IPS-20b (cell line): ENCODE measurements around the gene RIPPLY2.

Experiments used
- H3K27ac ChIP-seq: one replicate; pipeline ENCODE4 v1.5.1; 2013; ENCODE audit warnings: low read length
- H3K27me3 ChIP-seq: 2 replicates; pipeline ENCODE4 v1.6.1; 2013; ENCODE audit warnings: mild to moderate bottlenecking, low read length, inconsistent platforms; ENCODE audit not compliant: insufficient read depth
- H3K36me3 ChIP-seq: 2 replicates; pipeline ENCODE4 v1.6.1; 2013; ENCODE audit warnings: low read depth, mild to moderate bottlenecking, inconsistent platforms, low read length, moderate library complexity; ENCODE audit not compliant: insufficient read depth
- H3K4me1 ChIP-seq: 2 replicates; pipeline ENCODE4 v1.6.1; 2013; ENCODE audit warnings: mild to moderate bottlenecking, control low read depth, inconsistent platforms, low read length, moderate library complexity; ENCODE audit not compliant: insufficient read depth
- H3K4me3 ChIP-seq: 2 replicates; pipeline ENCODE4 v1.5.1; 2013; ENCODE audit warnings: mild to moderate bottlenecking, low read length, inconsistent platforms
- H3K9ac ChIP-seq: 2 replicates; pipeline ENCODE4 v1.6.1; 2013; ENCODE audit warnings: low read depth, mild to moderate bottlenecking, inconsistent platforms, low read length, moderate library complexity
- H3K9me3 ChIP-seq: 2 replicates; pipeline ENCODE4 v1.6.1; 2013; ENCODE audit warnings: mild to moderate bottlenecking, low read depth, low read length, inconsistent platforms; ENCODE audit not compliant: insufficient read depth

Gene RIPPLY2

DNA sequence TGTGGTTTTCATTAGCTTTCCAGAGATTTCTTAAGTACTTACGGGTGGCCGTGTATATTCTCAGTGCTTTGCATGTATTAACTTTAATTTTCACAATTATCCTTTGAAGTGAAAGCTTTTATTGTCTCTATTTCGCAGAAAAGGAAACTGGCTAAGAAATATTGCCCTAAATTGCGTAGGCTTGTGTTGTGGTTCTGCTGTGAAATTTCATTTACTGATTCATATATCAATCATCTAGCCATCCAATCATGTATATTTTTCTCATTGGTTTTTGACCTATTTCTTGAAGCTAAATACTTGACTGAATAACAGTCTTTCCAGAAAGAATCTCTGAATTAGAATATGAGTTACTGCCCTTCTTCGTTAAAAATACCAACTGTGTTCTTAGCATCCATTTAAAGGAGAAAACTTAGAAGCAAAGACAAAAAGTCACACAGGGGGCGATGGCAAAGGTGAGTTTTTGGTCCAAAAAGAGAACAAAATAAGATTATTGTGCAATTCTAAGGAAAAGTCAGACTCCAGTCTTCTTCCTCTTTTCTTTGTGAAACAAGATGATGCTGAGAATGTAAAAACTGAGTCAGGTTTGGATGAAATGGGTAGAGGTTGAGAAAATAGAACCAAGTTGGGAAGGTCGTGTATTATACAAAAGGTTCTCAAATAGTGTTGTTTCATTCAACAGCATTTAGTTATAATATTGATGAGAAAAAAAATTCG lies 7.8 kb downstream of the RIPPLY2 start:
- no peaks in the 10 kb centered on the region for H3K9me3 ChIP-seq
- H3K36me3 ChIP-seq: peaks cover 17% of the 10 kb centered on the region
- H3K9ac ChIP-seq: peak overlapping the region; percentile 81
- peaks cover 6% of the 10 kb centered on the region; the same call in 1 of the 2 replicates for H3K4me1 ChIP-seq
- H3K27ac ChIP-seq: no peak overlapping the region
- H3K27me3 ChIP-seq: peaks cover 5% of the 10 kb centered on the region; the same call in 1 of the 2 replicates
- H3K4me3 ChIP-seq: peak overlapping the region; percentile 99

- no peak overlapping the region for H3K4me3 ChIP-seq
- H3K27ac ChIP-seq: no peak overlapping the region
- peaks cover 37% of the 10 kb centered on the region for H3K36me3 ChIP-seq
- H3K9ac ChIP-seq: no peak overlapping the region
- no peaks in the 10 kb centered on the region for H3K27me3 ChIP-seq
- H3K4me1 ChIP-seq: peaks cover 6% of the 10 kb centered on the region; the same call in 1 of the 2 replicates
- peaks cover 13% of the 10 kb centered on the region for H3K9me3 ChIP-seq
These were observed 9.8 kb downstream of the RIPPLY2 start for GRCh38 chr6:83862776-83863471.

DNA sequence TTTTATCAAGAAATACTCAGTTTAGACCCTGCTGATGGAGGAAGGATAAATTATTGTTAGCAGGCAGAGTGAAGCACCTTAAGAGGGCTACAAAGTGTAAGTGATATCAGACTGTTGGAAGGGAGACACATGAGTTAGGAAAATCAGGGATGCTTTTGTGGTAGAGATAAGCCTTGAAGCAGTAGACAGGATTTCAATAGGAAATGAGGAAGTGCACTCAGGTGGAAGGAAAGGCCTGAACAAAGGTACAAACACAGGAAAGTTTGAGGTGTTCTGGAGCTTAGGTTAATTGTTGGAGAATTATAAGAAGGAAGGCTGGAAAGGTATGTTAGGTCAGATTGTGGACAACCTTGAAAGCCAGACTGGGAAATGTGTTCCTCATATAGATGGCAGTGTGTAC lies 13.9 kb downstream of the RIPPLY2 start:
- no peaks in the 10 kb centered on the region for H3K27me3 ChIP-seq
- H3K9me3 ChIP-seq: peaks cover 17% of the 10 kb centered on the region
- no peaks in the 10 kb centered on the region for H3K4me1 ChIP-seq
- no peak overlapping the region for H3K4me3 ChIP-seq
- H3K27ac ChIP-seq: no peak overlapping the region
- H3K9ac ChIP-seq: no peak overlapping the region
- H3K36me3 ChIP-seq: peaks cover 42% of the 10 kb centered on the region

DNA sequence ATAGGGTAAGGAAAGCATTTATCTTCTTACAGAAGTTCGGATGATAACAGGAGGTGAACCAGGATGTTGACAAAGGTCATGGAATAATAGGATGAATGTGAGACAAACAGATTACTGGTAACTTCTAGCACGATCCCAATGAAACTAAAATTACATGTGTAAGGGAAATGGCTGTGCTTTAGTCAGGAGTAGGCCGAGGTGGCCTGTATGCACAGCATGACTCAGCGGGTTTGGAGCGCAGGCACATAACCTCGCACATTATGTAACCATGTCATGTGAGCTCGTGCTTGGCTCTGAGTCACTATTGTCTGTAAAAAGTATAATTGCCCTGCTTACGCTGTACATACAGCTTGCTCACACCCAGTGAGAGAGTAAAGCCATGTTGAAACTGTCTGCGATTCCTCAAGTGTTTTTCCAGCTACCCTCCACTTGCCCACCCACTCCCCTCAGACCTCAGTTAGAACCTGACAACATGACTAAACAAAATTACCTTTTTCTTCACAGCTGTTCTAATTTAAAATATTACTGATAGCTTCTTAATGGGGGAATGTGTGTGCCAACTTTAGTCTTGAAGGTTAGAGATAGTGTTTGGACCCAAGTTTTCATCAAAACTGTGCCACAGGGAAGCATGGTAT lies 14.5 kb downstream of the RIPPLY2 start:
- Histone ChIP-seq H3K27me3 (no peaks in the 10 kb centered on the region), H3K9ac (no peak overlapping the region), H3K4me3 (no peak overlapping the region), H3K36me3 (peaks cover 42% of the 10 kb centered on the region), H3K9me3 (peaks cover 17% of the 10 kb centered on the region), H3K4me1 (no peaks in the 10 kb centered on the region), H3K27ac (no peak overlapping the region)

GRCh38 chr6:83868639-83869038 lies 15.5 kb downstream of the RIPPLY2 start:
- no peak overlapping the region for H3K27ac ChIP-seq
- H3K4me1 ChIP-seq: no peaks in the 10 kb centered on the region
- H3K4me3 ChIP-seq: no peak overlapping the region
- peaks cover 42% of the 10 kb centered on the region for H3K36me3 ChIP-seq
- H3K9me3 ChIP-seq: peaks cover 17% of the 10 kb centered on the region
- no peak overlapping the region for H3K9ac ChIP-seq
- H3K27me3 ChIP-seq: no peaks in the 10 kb centered on the region

- Histone ChIP-seq H3K27me3 (no peaks in the 10 kb centered on the region), H3K4me3 (no peak overlapping the region), H3K9me3 (peaks cover 17% of the 10 kb centered on the region), H3K27ac (no peak overlapping the region), H3K36me3 (peaks cover 29% of the 10 kb centered on the region), H3K4me1 (no peaks in the 10 kb centered on the region), H3K9ac (no peak overlapping the region)
These were observed 17.5 kb downstream of the RIPPLY2 start for GRCh38 chr6:83870649-83871048.

DNA sequence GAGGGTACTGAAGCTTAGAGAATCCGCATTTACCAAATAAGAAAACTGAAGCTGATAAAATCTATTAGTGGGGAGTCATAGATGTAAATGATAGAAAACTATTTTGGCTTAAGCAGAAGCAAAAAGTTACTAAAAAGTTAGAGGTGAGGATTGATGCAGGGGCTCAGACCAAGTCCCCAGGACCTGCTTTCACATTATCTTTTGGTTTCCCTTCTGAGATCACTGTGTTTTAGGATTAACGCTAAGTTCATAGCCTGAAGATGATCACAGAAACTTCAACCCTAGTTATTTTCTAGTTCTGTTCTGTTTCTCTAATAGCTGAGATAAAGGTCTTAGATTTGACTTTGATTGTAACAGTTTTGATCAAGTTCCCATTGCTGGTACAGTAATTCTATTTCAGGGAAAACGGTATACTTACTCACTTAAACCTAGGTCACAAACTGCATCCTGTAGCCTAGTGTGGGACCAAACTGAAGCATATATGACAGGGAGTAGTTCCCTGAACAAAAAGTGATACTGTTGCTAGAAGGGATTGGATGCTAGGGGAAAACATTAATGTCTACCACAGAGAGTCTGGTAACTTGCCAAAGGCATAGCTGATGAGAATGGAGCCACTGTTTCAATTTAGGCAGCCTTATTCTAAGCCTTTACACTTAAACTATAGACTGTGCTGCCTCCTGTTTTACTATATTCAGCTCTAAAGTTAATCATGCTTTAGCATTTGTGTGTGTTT lies 19.4 kb downstream of the RIPPLY2 start:
- Histone ChIP-seq H3K27ac (no peak overlapping the region), H3K4me1 (no peaks in the 10 kb centered on the region), H3K36me3 (peaks cover 10% of the 10 kb centered on the region), H3K9me3 (peaks cover 8% of the 10 kb centered on the region), H3K9ac (no peak overlapping the region), H3K4me3 (no peak overlapping the region), H3K27me3 (no peaks in the 10 kb centered on the region)

- Histone ChIP-seq H3K27ac (no peak overlapping the region), H3K4me3 (no peak overlapping the region), H3K36me3 (no peaks in the 10 kb centered on the region), H3K27me3 (no peaks in the 10 kb centered on the region), H3K9ac (no peak overlapping the region), H3K9me3 (no peaks in the 10 kb centered on the region), H3K4me1 (no peaks in the 10 kb centered on the region)
These were observed 20.7 kb downstream of the RIPPLY2 start for GRCh38 chr6:83873869-83874268.

DNA sequence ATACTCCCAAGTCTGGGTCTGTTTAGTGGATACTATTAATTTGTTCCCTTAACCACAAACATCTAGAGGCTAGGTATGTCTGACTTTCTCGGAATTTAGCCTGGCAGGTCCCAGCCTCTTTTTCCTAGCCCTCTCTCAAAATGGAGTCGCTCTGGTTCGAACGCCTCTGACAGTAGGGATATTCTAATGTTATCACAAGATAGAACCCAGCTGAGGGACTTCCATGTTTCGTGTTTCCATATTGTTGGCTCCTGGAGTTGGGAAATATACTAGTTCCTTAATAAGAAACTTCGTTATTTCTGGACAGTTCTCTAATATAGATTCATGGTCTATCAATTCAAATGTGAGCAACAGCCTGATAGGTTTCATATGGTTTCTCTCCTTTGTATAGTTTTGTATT lies 22.7 kb downstream of the RIPPLY2 start:
- Histone ChIP-seq H3K4me3 (no peak overlapping the region), H3K27ac (no peak overlapping the region), H3K36me3 (no peaks in the 10 kb centered on the region), H3K27me3 (no peaks in the 10 kb centered on the region), H3K9ac (no peak overlapping the region), H3K4me1 (no peaks in the 10 kb centered on the region; the same call in 1 of the 2 replicates), H3K9me3 (no peaks in the 10 kb centered on the region)

- H3K9ac ChIP-seq: no peak overlapping the region
These were observed 25.9 kb downstream of the RIPPLY2 start for GRCh38 chr6:83878902-83879644.

DNA sequence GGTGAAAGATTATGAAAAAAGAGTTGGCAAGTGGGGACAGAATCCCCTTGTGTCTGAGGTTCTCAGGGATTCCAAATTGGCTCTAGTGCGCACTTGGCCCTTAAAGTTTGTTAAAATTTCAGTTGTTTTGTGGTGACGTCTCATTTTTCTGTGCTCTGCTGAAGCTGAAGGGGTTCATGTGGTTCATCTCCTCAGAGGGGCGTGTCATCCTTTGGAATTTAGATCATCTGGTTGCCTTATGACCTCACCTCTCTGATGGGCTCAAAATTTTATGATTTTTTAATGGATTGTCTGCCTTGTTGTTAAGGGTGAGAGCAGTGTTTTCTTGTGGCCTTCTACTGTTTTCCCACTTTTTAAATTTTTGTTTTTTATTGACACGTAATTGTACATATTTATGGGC lies 26.6 kb downstream of the RIPPLY2 start:
- H3K36me3 ChIP-seq: no peaks in the 10 kb centered on the region
- no peak overlapping the region for H3K9ac ChIP-seq
- H3K4me3 ChIP-seq: no peak overlapping the region
- no peaks in the 10 kb centered on the region; the same call in 1 of the 2 replicates for H3K4me1 ChIP-seq
- H3K27ac ChIP-seq: no peak overlapping the region
- H3K27me3 ChIP-seq: no peaks in the 10 kb centered on the region
- no peaks in the 10 kb centered on the region for H3K9me3 ChIP-seq

More at GRCh38 chr6:83878902-83879644, 25.9 kb downstream of the RIPPLY2 start:
- Histone ChIP-seq H3K27ac (no peak overlapping the region), H3K9me3 (no peaks in the 10 kb centered on the region), H3K4me3 (no peak overlapping the region), H3K36me3 (no peaks in the 10 kb centered on the region), H3K4me1 (no peaks in the 10 kb centered on the region; the same call in 1 of the 2 replicates), H3K27me3 (no peaks in the 10 kb centered on the region)
